NOMO-1 treated with DMSO at 0.1 percent for 48 hours (cell line): ENCODE data around the gene ETV6.
A peak's percentile ranks its signal among the peaks of the same experiment; 100 is the strongest.

Experiments
- DNase-seq: peaks from one replicate; lab custom pipeline; 2025; ENCODE audit not compliant: unreplicated experiment; lab: John Stamatoyannopoulos, UW

ETV6 gene

GRCh38 chr12:11714626-11715025 is 65.2 kb downstream of the ETV6 start:
- no peak for DNase-seq

- no peak for DNase-seq
These were observed 66.1 kb downstream of the ETV6 start for GRCh38 chr12:11715621-11716020.

GRCh38 chr12:11716794-11717518 is 67.5 kb downstream of the ETV6 start:
- DNase-seq, result peak; percentile 39

DNA sequence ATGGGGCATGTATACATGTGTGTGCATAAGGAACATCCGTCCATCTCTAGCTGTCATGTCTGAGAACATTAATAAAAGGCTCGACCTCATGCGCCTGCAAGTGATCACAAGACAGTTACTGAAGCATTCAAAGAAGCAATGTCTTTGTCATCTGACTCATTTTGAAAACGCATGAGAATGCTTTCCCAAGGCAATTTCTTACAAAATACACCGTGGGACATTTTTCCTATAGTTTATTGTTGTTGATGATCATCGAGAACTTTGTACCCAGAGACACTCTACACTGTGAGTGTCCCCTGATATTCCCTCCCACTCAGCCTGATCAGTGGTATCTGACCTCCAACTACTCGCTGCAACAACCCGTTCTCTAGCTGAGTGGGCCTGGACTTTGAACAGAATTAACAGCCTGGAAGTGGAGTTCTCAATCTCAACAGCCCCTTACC is 68.1 kb downstream of the ETV6 start:
- DNase-seq, result no peak

DNA sequence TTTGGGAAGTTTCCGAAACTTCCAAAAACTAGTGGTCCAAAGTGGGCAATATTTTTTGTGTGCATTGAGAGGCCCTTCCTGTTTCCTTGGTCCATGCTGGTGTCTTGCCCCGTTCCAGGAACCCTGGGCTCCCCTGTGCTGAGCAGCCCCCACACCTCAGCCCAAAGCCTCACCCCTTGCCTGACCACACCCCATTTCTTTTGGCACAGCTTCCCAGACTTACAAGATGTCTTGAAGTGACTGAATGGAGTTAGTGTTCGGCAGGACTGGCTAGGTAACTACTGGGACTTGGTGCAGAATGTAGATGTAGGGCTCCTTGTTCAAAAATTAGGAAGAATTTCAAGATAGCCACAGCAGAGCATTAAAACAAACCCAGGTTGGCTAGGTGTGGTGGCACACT is 68.6 kb downstream of the ETV6 start:
- DNase-seq, result no peak

DNA sequence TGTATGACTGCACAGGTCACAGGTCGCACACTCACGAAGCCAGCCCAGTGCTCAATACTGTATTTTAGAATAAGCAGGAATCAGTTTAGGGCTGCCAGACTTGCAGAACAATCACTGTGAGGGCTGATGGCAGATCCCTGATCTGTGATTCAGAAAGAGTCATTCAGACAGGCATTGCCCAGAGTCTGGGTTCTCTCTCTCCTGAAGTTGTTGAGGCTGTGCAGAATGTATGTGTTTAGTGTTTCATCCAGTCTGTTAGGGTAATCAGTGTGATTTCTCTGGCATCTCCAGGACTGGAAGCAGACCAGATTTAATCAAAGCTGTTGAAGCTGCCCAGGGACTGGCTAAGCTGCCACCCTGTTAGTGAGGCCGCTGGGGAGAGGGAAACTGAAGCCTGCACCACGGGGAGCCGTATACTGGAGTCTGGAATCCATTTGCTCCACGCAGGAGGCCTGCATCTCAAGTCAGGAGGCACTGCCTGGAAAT is 69.3 kb downstream of the ETV6 start:
- no peak for DNase-seq

GRCh38 chr12:11719678-11720099 is 70.2 kb downstream of the ETV6 start:
- peak; percentile 67 for DNase-seq

GRCh38 chr12:11722071-11722470 is 72.6 kb downstream of the ETV6 start:
- no peak for DNase-seq

- DNase-seq, result no peak
These were observed 73.2 kb downstream of the ETV6 start for GRCh38 chr12:11722578-11723138.

DNA sequence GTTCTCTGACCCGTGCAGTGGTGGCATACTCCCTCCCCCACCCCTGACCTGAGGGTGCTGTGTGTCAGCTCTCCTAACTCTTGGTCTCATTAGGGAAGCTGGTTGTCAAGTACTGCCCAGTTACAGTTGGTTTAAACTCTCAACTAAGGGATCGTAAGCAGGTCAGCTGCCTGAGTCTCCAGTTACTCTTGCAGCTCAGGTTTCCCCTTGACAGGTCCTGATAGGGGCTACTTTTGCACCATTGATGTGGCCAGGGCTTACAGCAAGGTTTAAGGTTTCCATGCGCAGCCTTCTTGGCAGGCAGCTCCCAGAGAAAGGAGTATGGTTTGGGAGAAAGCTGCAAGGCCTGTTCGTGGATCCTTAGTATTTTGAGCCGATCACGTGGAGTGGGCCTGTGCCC is 74.5 kb downstream of the ETV6 start:
- DNase-seq, result no peak

DNA sequence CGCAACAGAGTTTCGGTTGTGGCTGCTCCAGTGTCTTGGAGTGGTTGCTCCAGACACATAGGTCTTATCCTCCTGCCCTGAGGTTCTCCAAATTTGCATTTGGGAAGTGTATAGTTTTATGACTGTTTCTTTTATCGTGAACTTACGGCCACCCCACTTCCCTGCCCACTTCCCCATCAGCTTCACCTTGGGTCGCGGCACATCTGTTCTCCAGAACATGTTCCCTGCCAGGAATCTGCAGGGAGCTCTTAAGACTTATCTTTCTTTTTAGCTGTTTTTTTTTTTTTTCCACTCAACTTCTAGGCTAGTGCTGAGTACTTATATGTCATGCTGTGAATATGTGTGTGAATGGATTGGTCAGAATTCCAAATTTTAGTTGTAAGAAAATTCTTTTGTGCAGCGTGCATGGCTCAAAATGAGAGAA is 75.4 kb downstream of the ETV6 start:
- no peak for DNase-seq

DNA sequence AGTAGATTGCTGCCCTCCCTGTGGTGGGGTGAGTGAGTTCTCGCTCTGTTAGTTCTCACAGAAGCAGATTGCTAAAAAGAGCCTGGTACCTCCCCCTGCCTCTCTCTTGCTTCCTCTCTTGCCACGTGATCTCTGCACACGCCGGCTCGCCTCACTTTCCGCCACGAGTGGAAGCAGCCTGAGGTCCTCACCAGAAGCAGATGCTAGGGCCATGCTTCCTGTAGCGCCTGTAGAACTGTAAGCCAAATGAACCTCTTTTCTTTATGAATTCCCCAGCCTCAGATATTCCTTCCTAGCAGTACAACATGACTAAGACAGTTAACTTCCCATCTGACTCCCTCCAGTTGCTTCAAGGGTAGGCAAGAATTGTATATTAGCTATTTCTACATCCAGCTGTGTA is 76.2 kb downstream of the ETV6 start:
- no peak for DNase-seq

DNA sequence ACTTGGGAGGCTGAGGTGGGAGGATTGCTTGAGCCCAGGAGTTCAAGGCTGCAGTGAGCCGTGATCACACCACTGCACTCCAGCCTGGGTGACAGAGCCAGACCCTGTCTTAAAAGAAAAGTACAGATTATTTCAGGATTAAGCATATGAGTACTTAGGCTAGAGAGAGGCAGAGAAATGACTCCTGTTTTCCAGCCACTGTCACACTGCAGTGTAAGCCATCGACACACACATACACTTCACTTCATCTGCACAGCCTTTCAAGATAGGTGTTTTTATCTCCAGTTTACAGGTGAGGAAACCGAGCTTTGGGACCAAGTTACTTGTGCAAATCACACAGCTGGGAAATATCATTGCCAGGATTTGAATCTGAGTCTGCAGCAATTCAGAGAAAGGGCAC is 77.2 kb downstream of the ETV6 start:
- no peak for DNase-seq

GRCh38 chr12:11727133-11727664 is 77.7 kb downstream of the ETV6 start:
- no peak for DNase-seq

DNA sequence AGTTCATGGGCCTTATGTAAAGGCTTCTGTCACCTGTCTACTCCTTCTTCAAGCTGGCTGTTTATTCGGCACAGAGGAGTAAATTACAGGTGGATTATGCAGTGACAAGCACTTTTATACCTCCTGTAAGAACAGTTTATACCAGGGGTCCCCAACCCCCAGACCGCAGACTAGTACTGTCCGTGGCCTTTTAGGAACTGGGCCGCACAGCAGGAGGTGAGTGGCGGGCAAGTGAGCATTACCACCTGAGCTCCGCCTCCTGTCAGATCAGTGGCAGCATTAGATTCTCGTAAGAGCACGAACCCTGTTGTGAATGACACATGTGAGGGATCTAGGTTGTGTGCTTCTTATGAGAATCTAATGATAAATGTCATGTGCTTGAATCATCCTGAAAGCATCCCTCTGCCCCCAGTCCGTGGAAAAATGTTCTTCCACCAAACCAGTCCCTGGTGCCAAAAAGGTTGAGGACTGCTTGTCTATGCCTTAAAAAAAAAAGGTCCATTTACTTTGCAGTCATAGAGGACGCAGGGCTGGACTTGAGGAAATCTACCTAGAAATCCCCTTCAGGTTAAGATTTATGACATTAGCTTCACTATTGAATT is 78.8 kb downstream of the ETV6 start:
- DNase-seq, result no peak

- no peak for DNase-seq
These were observed 79.5 kb downstream of the ETV6 start for GRCh38 chr12:11729008-11729407.

DNA sequence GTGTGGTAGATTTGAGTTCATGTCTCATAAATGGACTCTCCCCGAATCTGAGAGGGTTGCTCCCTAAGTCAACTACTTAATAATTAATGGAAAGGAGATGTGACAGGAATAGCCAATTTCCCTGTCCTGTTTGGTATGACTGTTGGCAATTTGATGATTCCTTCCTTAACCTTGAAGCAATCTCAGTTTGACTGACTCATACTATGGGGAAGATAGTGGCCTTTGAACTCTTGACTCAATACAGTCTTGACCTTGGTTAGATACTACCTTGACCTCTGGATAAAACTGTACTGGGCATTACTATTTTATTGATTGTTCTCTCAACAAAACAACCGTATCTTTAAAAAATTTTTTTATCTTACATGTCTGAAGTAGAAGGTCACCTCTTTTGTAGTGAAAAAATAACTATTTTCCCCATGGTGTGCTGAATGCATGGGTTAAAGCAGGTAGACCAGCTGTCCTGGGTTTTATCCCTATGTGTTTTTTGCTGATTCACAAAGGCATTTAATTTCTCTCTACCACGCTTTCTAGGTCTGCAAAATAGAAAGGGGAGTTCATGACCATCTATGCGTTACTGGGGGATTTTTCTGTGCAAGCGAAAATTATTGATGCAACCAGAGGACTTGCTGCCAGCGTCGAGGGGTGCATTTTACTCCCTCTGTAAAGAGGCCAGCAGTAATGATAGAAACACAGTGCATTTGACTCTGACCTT is 80.1 kb downstream of the ETV6 start:
- DNase-seq, result no peak

DNA sequence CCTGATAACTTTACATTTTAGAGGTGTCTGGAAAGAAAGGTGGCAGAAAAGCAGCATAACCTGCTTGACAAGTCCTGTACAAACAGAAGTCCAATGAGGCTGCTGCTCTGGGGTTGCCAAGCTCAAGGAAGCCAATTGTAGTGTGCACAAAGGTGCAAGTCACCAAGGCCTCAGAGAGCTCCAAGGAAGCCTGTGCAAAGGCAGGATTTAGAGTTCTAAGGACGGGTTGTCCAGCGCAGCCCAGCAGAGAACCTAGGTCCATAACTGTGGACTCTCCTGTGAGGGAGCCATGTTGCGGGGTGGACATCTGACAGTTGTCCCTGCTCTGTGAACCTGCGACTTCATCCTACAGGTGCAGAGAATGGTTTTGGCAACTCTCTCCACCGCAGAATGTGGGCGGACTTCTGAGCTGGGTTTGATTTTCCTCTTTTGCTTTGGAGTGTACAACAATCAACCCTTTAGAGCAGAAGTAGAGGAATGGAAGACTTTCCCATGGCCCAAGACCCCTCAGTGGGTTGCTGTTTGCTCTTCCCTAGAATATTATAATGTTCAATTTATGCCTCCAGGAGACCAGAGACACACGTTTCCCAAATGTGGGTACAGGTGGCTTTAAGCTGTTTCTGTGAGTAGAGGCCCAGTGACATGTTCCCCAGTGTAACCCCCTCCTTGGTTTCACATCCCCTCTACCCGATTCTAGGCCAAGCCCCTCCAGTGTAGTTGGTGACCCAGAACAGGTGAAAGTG is 81.0 kb downstream of the ETV6 start:
- no peak for DNase-seq

DNA sequence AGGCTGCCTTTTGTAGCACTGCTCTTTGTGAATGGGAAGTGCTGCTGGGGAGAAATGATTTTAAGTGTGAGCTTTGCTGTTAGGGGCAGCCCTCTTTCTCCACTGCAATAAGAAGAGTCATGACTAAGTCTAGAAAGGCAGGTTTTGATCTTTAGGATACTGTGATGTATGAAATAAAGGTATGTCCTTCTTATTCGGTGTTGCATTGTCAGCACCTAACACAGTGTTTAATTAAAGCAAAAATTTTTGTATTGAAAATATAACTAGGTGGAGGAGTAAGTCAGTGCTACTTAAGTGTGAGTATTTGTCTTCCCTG is 81.5 kb downstream of the ETV6 start:
- DNase-seq, result peak; percentile 18

DNA sequence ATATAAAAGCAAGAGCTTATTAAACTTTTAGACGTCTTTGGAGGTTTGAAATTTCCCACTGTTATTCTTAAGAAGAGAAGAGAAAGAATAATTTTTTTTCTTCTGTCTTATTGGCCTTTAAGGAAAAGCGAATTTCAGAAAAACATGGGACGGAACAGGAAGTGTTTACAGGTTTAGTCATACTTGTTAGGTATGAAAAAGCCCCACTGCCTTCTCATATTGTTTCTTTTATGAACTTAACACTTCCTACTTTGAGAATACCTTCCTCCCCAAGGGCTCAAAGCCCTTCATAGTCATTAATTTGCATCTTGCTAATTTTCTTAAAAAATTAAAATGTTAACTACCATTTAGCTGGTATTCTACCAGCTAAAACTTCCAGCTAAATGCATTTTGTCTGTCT is 82.0 kb downstream of the ETV6 start:
- DNase-seq, result peak; percentile 23

GRCh38 chr12:11732023-11732422 is 82.5 kb downstream of the ETV6 start:
- no peak for DNase-seq
